Osteocyte (in vitro differentiated cells): Measurements from ENCODE around the gene THOC7. TPM values are rescaled to one million over a fixed set of nuclear protein-coding genes. Genes with fewer than 3 reads are reported as not detected.
A peak's percentile ranks its signal among the peaks of the same experiment; 100 is the strongest.

ENCODE experiments used
- DNase-seq: peaks from one replicate; pipeline ENCODE4 v3.0.0; 2021; ENCODE audit warnings: mixed read lengths; ENCODE audit not compliant: unreplicated experiment; ENCODE audit errors: extremely low spot score
- H3K27ac Mint-ChIP-seq: one replicate; pipeline ENCODE4 v1.8.0; 2021; ENCODE audit warnings: mild to moderate bottlenecking, mixed read lengths; ENCODE audit not compliant: unreplicated experiment
- H3K27me3 Mint-ChIP-seq: one replicate; pipeline ENCODE4 v1.8.0; 2021; ENCODE audit warnings: mixed read lengths; ENCODE audit not compliant: unreplicated experiment
- H3K36me3 Mint-ChIP-seq: one replicate; pipeline ENCODE4 v1.8.0; 2021; ENCODE audit warnings: mixed read lengths; ENCODE audit not compliant: unreplicated experiment
- H3K4me1 Mint-ChIP-seq: one replicate; pipeline ENCODE4 v1.8.0; 2021; ENCODE audit warnings: mixed read lengths; ENCODE audit not compliant: unreplicated experiment
- H3K4me3 Mint-ChIP-seq: one replicate; pipeline ENCODE4 v1.8.0; 2021; ENCODE audit warnings: mild to moderate bottlenecking, moderate library complexity, mixed read lengths; ENCODE audit not compliant: unreplicated experiment
- H3K9me3 Mint-ChIP-seq: one replicate; pipeline ENCODE4 v1.8.0; 2021; ENCODE audit warnings: mixed read lengths; ENCODE audit not compliant: unreplicated experiment
- CTCF ChIP-seq: fragments of 200-600 bp; sonication (generic); IDR thresholded peaks from 2 replicates; pipeline ENCODE4 v1.5.0; 2021; ENCODE audit warnings: antibody characterized with exemption, mild to moderate bottlenecking, moderate library complexity
- total RNA-seq: library from RNA; stranded (reverse); gene quantifications from 2 replicates; pipeline ENCODE4 v1.2.1, GENCODE V29; 2021

THOC7 gene
- total RNA-seq, 1 donor from 2014 or later = 59.4 TPM

- H3K4me3 Mint-ChIP-seq = no peak overlapping the region
- H3K9me3 Mint-ChIP-seq = no peaks in the 10 kb centered on the region
- H3K27me3 Mint-ChIP-seq = no peaks in the 10 kb centered on the region
- no peak for TF ChIP-seq CTCF
- H3K4me1 Mint-ChIP-seq = peaks cover 29% of the 10 kb centered on the region
- no peak for DNase-seq
- H3K36me3 Mint-ChIP-seq = no peaks in the 10 kb centered on the region
- no peak overlapping the region for H3K27ac Mint-ChIP-seq
These were observed 14.9 kb upstream of the THOC7 start for GRCh38 chr3:63878394-63879060.

- no peak for DNase-seq
- Mint-ChIP-seq H3K27ac (peak overlapping the region; percentile 16), H3K9me3 (no peaks in the 10 kb centered on the region), H3K4me1 (peaks cover 29% of the 10 kb centered on the region), H3K27me3 (no peaks in the 10 kb centered on the region), H3K4me3 (no peak overlapping the region), H3K36me3 (no peaks in the 10 kb centered on the region)
- TF ChIP-seq CTCF = no peak
These were observed 14.3 kb upstream of the THOC7 start for GRCh38 chr3:63877737-63878393.

GRCh38 chr3:63876260-63876659, 12.7 kb upstream of the THOC7 start:
- H3K9me3 Mint-ChIP-seq = no peaks in the 10 kb centered on the region
- no peak for DNase-seq
- peaks cover 32% of the 10 kb centered on the region for H3K4me1 Mint-ChIP-seq
- no peaks in the 10 kb centered on the region for H3K36me3 Mint-ChIP-seq
- peak overlapping the region; percentile 62 for H3K27ac Mint-ChIP-seq
- no peak overlapping the region for H3K4me3 Mint-ChIP-seq
- no peak for TF ChIP-seq CTCF
- no peaks in the 10 kb centered on the region for H3K27me3 Mint-ChIP-seq

- no peak overlapping the region for H3K4me3 Mint-ChIP-seq
- no peak for TF ChIP-seq CTCF
- H3K9me3 Mint-ChIP-seq = no peaks in the 10 kb centered on the region
- no peaks in the 10 kb centered on the region for H3K36me3 Mint-ChIP-seq
- DNase-seq = no peak
- H3K4me1 Mint-ChIP-seq = peaks cover 32% of the 10 kb centered on the region
- H3K27me3 Mint-ChIP-seq = no peaks in the 10 kb centered on the region
- H3K27ac Mint-ChIP-seq = peak overlapping the region; percentile 62
These were observed 11.9 kb upstream of the THOC7 start for GRCh38 chr3:63875510-63875909.

GRCh38 chr3:63874769-63875168, 11.2 kb upstream of the THOC7 start:
- Mint-ChIP-seq H3K36me3 (no peaks in the 10 kb centered on the region), H3K27ac (no peak overlapping the region), H3K9me3 (no peaks in the 10 kb centered on the region), H3K27me3 (no peaks in the 10 kb centered on the region), H3K4me3 (no peak overlapping the region), H3K4me1 (peaks cover 32% of the 10 kb centered on the region)
- no peak for TF ChIP-seq CTCF
- no peak for DNase-seq
